ENCODE measurements around the gene SOBP.
A peak's percentile ranks its signal among the peaks of the same experiment; 100 is the strongest.

Gene SOBP

GRCh38 chr6:107658920-107659865 is 169.3 kb downstream of the SOBP start:
- DNase-seq (ENCODE audit: low read depth in 2 of 2): no peak

- no peak for DNase-seq (ENCODE audit: low read depth in 2 of 2)
Measured at GRCh38 chr6:107660839-107661238, 170.9 kb downstream of the SOBP start.

DNA sequence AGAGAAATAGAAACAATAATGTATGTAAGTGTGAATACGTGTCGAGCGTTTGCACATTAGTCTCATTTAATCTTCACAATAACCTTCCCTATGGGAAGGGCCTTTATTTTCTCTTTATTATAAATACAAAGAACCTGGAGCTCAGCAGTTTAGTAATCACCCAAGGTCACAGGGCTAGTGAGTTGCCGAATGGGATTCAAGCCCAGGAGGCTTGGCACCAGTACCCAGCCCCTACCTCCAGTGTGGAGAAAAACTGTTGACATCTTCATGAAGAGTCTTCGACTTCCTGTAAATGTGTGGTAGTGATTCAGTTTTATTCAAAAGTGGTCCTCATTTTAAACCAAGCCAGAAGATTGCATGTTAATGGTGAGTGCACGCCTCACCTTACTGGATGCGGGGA is 171.4 kb downstream of the SOBP start:
- DNase-seq (ENCODE audit: low read depth in 2 of 2): no peak

DNA sequence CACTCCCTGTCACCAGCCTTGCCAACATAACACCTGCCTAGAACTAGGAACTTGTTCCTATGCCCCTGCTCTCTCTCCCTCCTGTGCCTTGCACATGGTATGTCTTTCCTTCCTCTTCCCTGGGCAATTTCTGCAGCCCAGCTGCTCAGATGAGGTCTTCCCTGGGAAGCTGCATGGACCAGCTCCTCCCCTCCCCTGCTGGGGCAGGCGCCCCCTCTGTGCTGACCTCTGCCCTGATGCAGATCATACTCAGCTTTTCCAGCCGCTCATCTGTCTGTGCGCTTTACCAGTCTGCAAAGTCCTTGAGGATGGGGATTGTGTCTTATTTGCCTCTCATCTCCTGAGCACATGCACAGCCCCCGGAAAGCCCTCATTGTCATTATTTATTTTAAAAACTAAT is 172.4 kb downstream of the SOBP start:
- no peak for DNase-seq (ENCODE audit: low read depth in 2 of 2)

- DNase-seq (ENCODE audit: low read depth in 2 of 2): no peak
Measured at GRCh38 chr6:107663308-107663707, 173.4 kb downstream of the SOBP start.

- DNase-seq (ENCODE audit: low read depth in 2 of 2): no peak
Measured at GRCh38 chr6:107665382-107665781, 175.5 kb downstream of the SOBP start.

DNA sequence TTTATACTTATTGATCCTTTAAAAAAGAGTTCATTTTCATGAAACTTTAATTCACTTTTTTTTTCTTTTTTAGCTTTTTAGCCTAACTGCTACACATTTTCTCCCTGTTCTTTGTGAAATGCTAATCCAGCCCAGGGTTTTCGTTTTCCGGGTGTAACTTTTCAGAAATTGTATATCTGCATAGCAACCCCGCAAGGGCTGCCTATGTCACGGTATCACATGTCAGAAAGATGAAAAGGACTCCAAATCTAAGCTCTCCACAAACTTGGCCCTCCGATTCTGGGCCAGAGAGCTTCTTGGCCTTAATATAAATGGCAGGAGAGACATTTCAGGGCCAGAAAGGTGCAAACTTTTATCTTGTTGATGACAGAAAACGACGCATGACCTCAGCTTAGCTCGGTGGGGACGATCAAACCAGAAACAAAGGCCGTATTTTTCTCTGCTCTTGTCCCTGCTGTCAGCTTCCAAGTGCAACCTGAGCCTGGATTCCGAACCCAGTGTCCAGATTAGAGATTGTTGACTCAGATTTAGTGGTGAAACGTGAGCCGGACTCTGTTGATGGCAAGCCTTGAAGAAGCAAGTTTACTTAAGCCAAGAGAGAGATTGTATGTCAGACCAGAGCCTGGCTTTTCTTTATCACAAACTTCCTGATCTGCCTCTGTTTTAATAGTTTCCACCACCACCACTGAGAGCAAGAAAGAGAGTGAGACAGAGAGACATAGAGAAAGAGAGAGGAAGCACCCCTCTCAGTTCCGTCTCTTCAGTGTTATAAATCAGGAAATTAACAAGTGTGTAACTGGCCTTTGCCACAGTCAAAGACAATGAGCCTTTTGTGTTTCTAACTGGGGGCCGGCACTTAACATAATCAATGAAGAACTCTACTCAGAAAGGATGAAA is 176.4 kb downstream of the SOBP start:
- DNase-seq (ENCODE audit: low read depth in 2 of 2): no peak

DNA sequence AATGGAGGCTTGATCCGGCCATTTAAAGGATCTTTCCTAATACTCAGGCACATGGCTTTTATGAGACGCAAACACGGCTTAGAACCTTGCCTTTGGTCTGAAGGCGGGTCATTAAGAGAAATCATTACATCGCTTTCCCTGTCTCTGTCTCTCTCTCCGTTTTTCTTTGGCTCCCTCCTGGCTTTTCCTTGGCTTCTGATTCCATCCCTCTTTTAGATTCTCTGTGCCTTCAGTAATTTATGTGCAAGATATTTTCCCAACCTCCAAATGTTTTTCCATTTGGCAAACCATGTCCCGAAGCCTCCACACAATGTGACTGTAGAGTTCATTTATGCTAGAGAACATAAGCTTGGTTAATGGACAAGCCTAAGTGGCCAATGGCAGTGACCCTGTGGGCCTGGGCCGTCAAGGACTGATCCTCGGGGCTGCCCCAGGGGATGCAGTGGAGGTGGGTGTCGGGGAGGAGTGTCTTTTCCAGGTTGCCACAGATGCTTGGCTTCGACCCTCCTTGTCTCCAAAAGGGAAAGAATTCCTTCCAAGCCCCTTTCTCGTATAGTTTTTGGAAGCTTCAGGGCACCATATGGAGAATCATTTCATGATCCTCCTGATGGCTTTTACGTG is 177.2 kb downstream of the SOBP start:
- DNase-seq (ENCODE audit: low read depth in 2 of 2): no peak

DNA sequence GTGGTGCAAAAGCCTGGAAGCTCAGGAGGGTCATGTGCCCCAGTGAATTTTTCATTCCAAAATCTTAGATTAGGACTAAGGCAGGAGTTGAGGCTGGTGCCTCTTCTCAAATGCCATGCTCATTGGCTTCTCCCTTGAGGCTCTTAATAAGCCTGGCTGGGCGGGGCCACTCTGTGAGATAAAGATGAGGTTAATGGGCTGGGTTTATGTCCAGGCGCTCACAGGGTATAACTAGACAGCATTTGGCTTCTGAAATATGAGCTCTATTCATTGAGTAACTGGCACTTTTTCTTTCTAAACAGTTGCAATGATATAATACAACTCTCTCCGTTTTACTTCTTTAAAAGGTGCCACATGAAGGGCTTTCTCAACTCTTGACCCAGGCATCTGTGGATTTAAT is 177.9 kb downstream of the SOBP start:
- no peak for DNase-seq (ENCODE audit: low read depth in 2 of 2)

- no peak for DNase-seq (ENCODE audit: low read depth in 2 of 2)
Measured at GRCh38 chr6:107668743-107669474, 179.0 kb downstream of the SOBP start.

- DNase-seq (ENCODE audit: low read depth in 2 of 2): no peak
Measured at GRCh38 chr6:107670792-107671199, 180.9 kb downstream of the SOBP start.

- no peak for DNase-seq (ENCODE audit: low read depth in 2 of 2)
Measured at GRCh38 chr6:107673076-107673494, 183.2 kb downstream of the SOBP start.

DNA sequence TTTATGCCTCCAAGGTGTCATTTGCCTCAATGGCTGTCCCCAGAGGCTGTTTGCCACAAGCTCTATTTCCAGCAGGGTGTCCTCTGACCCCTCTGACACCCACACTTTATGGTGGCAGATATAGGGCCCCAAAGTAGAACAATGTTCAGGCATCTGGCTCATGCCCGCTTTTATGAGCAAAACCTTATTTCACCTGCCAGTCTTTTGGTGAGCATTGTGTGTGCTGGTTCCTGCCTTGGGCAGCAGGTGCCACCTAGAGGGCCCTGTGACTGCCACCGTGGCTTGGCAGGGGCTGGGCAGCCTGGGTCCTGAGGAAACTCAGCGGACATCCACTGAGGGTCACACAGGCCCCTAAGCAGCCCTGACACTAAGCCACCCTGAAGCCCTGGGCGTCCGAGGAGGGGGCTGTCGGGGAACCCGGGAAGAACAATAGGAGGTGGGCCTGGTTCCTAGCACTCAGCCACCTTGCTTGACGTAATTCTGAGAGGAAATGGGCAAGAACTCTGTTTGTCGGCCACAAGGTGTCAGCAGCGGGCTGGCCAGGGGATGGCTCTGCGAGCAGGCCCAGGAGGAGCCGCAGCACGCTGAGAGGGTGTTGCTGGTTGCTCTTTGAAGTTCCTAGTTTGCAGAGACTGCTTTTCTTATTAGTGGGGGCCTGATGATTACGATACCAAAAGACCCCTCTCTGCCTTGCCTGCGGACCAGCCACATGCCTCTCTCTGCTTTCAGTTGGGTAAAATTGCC is 185.2 kb downstream of the SOBP start:
- peak; percentile 71 to 78 for DNase-seq (ENCODE audit: low read depth in 2 of 2)

- DNase-seq (ENCODE audit: low read depth in 2 of 2): no peak
Measured at GRCh38 chr6:107676042-107676441, 186.1 kb downstream of the SOBP start.

- DNase-seq (ENCODE audit: low read depth in 2 of 2): no peak
Measured at GRCh38 chr6:107677399-107677798, 187.5 kb downstream of the SOBP start.

GRCh38 chr6:107679457-107679856 is 189.5 kb downstream of the SOBP start:
- no peak for DNase-seq (ENCODE audit: low read depth in 2 of 2)

GRCh38 chr6:107682721-107683120 is 192.8 kb downstream of the SOBP start:
- DNase-seq (ENCODE audit: low read depth in 2 of 2): no peak

- DNase-seq (ENCODE audit: low read depth in 2 of 2): no peak
Measured at GRCh38 chr6:107683183-107683582, 193.3 kb downstream of the SOBP start.

DNA sequence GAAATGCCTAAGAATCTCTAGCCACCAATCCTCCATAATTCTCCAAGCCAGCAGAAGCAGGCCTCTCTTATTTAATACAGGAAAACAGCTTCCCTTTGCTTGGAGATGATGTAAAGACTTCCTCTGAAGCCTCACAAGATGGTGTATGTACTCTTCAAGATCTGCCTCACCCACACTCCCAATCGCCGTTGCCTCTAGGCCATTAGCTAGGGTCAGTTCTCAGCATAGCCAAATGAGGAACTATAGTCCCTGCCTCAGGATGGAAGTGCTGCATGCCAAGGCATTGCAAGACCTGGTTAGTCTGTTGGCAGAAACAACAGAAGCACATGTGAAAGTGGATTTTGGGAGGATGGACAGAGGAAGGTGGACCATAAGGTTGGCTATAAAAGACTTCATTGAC is 195.1 kb downstream of the SOBP start:
- DNase-seq (ENCODE audit: low read depth in 2 of 2): no peak

DNA sequence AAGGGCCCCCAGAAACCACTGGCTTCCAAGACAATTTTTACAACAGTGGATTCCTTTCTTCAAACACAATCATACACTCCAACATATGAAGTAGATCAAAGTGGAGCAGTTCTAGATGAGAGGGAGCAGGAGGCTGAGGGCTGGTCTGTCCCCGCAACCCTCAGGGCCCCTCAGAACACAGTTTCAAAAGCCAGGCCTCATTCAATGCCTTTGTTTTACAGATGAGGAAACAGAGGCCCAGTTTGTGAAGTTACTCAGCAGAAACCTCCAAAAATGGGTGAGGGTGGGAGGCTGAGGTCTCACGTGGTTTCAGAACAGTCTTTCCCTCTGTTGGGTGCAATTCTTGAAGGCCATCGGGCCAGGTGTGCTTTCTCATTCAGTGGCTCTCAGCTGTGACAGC is 199.3 kb downstream of the SOBP start:
- no peak for DNase-seq (ENCODE audit: low read depth in 2 of 2)

Data from stimulated activated CD4-positive, alpha-beta T cell treated with anti-CD3 and anti-CD28 coated beads, Interleukin-1b, Interleukin-23, amount 100 ng/mL, for 1 hour (primary cell).